Peyer's patch (tissue), 4 donors: ENCODE measurements around the gene MIAT.

ENCODE experiments used
- CTCF ChIP-seq, 6 experiments: fragments of 450-650 bp in 4 of 6; fragments of 200-600 bp in 2 of 6; sonication (generic) in 1 of 6; IDR thresholded peaks; one replicate each; pipeline ENCODE4 v1.5.1; 2017 to 2019; ENCODE audit warnings: antibody characterized with exemption in 6 of 6, mild to moderate bottlenecking in 3 of 6, moderate library complexity in 1 of 6
- POLR2A ChIP-seq, 2 donors: fragments of 450-650 bp; IDR thresholded peaks; one replicate each; pipeline ENCODE4 v1.5.1; 2017; ENCODE audit warnings: antibody characterized with exemption in 2 of 2, mild to moderate bottlenecking in 2 of 2, moderate library complexity in 2 of 2

GRCh38 chr22:26609287-26609686 is 48.1 kb upstream of the MIAT start:
- TF ChIP-seq CTCF (IDR thresholded peaks at IDR 0.05) (no peak), POLR2A (IDR thresholded peaks at IDR 0.05) (no peak)
